HepG2 (cell line): ENCODE results near the gene TEKT3. TPM values are rescaled to one million over a fixed set of nuclear protein-coding genes. Genes with fewer than 3 reads are reported as not detected.

ENCODE experiments used
- ATF5 ChIP-seq: sonication (generic); formaldehyde crosslinking; IDR thresholded peaks from 2 replicates; pipeline ENCODE4 v1.4.0; 2020; ENCODE audit warnings: mild to moderate bottlenecking, low read depth, missing genetic modification reagents
- ATM ChIP-seq: fragments of 450-650 bp; IDR thresholded peaks from 2 replicates; pipeline ENCODE4 v1.7.1; 2017; ENCODE audit warnings: mild to moderate bottlenecking, borderline replicate concordance
- CEBPG ChIP-seq: IDR thresholded peaks from 2 replicates; pipeline ENCODE4 v1.6.1; 2016
- ESRRA ChIP-seq: sonication (generic); formaldehyde crosslinking; IDR thresholded peaks from 2 replicates; pipeline ENCODE4 v1.5.1; 2020; ENCODE audit warnings: mild to moderate bottlenecking, low read depth, missing genetic modification reagents
- FOXO4 ChIP-seq: sonication (generic); formaldehyde crosslinking; conservative IDR thresholded peaks from 2 replicates; pipeline ENCODE4 v1.8.1; 2023; ENCODE audit warnings: missing genetic modification reagents
- GABPB1 ChIP-seq: IDR thresholded peaks from 2 replicates; pipeline ENCODE4 v1.6.1; 2016; ENCODE audit warnings: mild to moderate bottlenecking, missing genetic modification reagents, moderate library complexity, missing compliant biosample characterization
- GRHL1 ChIP-seq: sonication (generic); formaldehyde crosslinking; conservative IDR thresholded peaks from 2 replicates; pipeline ENCODE4 v1.8.0; 2022; ENCODE audit warnings: missing genetic modification reagents
- HMGA1 ChIP-seq: sonication (generic); formaldehyde crosslinking; conservative IDR thresholded peaks from 2 replicates; pipeline ENCODE4 v1.4.0; 2020; ENCODE audit warnings: missing genetic modification reagents
- HNF4G ChIP-seq, 2 experiments: sonication (generic) in 1 of 2; formaldehyde crosslinking in 1 of 2; IDR thresholded peaks; 2 replicates each; pipeline versions ENCODE4 v1.4.0 to v1.6.1; 2011 to 2020; ENCODE audit warnings: borderline replicate concordance in 2 of 2, low read depth in 2 of 2, mild to moderate bottlenecking in 2 of 2, low read length in 1 of 2, missing genetic modification reagents in 1 of 2, moderate library complexity in 1 of 2
- SKI ChIP-seq: fragments of 450-650 bp; IDR thresholded peaks from one replicate; pipeline ENCODE4 v1.6.1; 2018; ENCODE audit warnings: mild to moderate bottlenecking; ENCODE audit not compliant: partially characterized antibody
- SP5 ChIP-seq: IDR thresholded peaks from 2 replicates; pipeline ENCODE4 v1.6.1; 2016; ENCODE audit warnings: low read depth, borderline replicate concordance
- THYN1 ChIP-seq: sonication (generic); formaldehyde crosslinking; IDR thresholded peaks from 2 replicates; pipeline ENCODE4 v1.8.1; 2023; ENCODE audit warnings: low read depth, mild to moderate bottlenecking, moderate library complexity, missing genetic modification reagents, borderline replicate concordance
- ZBTB33 ChIP-seq: sonication (generic); formaldehyde crosslinking; IDR thresholded peaks from 2 replicates; pipeline ENCODE4 v1.4.0; 2020; ENCODE audit warnings: missing genetic modification reagents
- ZNF281 ChIP-seq: sonication (generic); formaldehyde crosslinking; IDR thresholded peaks from 2 replicates; pipeline ENCODE4 v1.4.0; 2020; ENCODE audit warnings: missing genetic modification reagents, borderline replicate concordance
- ZNF510 ChIP-seq: sonication (generic); formaldehyde crosslinking; IDR thresholded peaks from 2 replicates; pipeline ENCODE4 v1.4.0; 2020; ENCODE audit warnings: low read depth, mild to moderate bottlenecking, missing genetic modification reagents
- ZNF512 ChIP-seq: sonication (generic); formaldehyde crosslinking; IDR thresholded peaks from 2 replicates; pipeline ENCODE4 v1.4.0; 2020; ENCODE audit warnings: mild to moderate bottlenecking, missing genetic modification reagents
- ZUFSP ChIP-seq: sonication (generic); formaldehyde crosslinking; IDR thresholded peaks from 2 replicates; pipeline ENCODE4 v1.9.0; 2021; ENCODE audit warnings: missing genetic modification reagents, mild to moderate bottlenecking, borderline replicate concordance
- polyA plus RNA-seq, 8 experiments: library from polyadenylated mRNA; depleted of rRNA in 3 of 8; stranded (reverse) in 7 of 8; unstranded in 1 of 8; fragments of >200 nt; fragmentation: Illumina TruSeq in 4 of 8; extraction: Trizol in 4 of 8; gene quantifications; 2 replicates each; pipeline versions ENCODE4 v1.2.1 to v1.2.3, GENCODE V29; 2011 to 2016; ENCODE audit warnings: low read depth in 4 of 8, missing spikeins in 1 of 8, mixed read lengths in 1 of 8; ENCODE audit not compliant: insufficient read depth in 1 of 8
- total RNA-seq, 5 experiments: library from RNA; depleted of rRNA; stranded (reverse); fragments of >200 nt; fragmentation: Illumina TruSeq; extraction: Trizol; gene quantifications; 2 replicates each; pipeline ENCODE4 v1.2.3, GENCODE V29; 2016; ENCODE audit warnings: low read depth in 1 of 5

Gene TEKT3
- total and polyA plus RNA-seq, 2 of the 13 experiments (the other 11 are each of a cell fraction or from before 2014, with no cell fraction given) = 0.58 to 0.82 TPM

GRCh38 chr17:15377616-15378015 is 36.2 kb upstream of the TEKT3 start (continued):
- no peak for TF ChIP-seq ZUFSP
- no peak for TF ChIP-seq GRHL1 (CRISPR knock-in tag)
- peak; percentile 79 for TF ChIP-seq HNF4G (IDR thresholded peaks at IDR 0.05; ENCODE audit: borderline replicate concordance, low read depth, low read length)
- TF ChIP-seq HNF4G (CRISPR knock-in tag; IDR thresholded peaks at IDR 0.05; ENCODE audit: borderline replicate concordance, low read depth) = no peak
- TF ChIP-seq THYN1 = no peak
- TF ChIP-seq ATF5 = no peak
- no peak for TF ChIP-seq HMGA1
- 0 out of 2 replicates have a peak, but pooled peaks have one; percentile 7 for TF ChIP-seq CEBPG (CRISPR knock-in tag)
- no peak for TF ChIP-seq ATM
- no peak for TF ChIP-seq ZNF512 (CRISPR knock-in tag)
- no peak for TF ChIP-seq ZNF281 (CRISPR knock-in tag)
- no peak for TF ChIP-seq FOXO4
- peak; percentile 20 for TF ChIP-seq SKI
- TF ChIP-seq ZBTB33 (CRISPR knock-in tag) = no peak
- TF ChIP-seq ZNF510 (CRISPR knock-in tag) = no peak
- no peak for TF ChIP-seq GABPB1 (CRISPR knock-in tag)
- TF ChIP-seq SP5 (CRISPR knock-in tag) = no peak
- no peak for TF ChIP-seq ESRRA (CRISPR knock-in tag)
